Right renal pelvis (tissue), 4 donors: ENCODE results near the gene MANBA. TPM values are rescaled to one million over a fixed set of nuclear protein-coding genes. Genes with fewer than 3 reads are reported as not detected.
"Not testable (repeated sequence)": the region's sequence is repeated elsewhere in the genome, so short reads cannot be mapped to it uniquely, and the experiment has no call there.

ENCODE experiments used
- DNase-seq, 4 donors: peaks; one replicate each; pipeline ENCODE4 v3.0.0-alpha.2; 2013; ENCODE audit warnings: low read depth in 4 of 4, low spot score in 3 of 4, missing footprints in 1 of 4
- polyA plus RNA-seq, 4 donors: library from polyadenylated mRNA; unstranded; fragments of 120-200 nt; gene quantifications; one replicate each; pipeline ENCODE4 v1.2.1, GENCODE V29; 2013; ENCODE audit not compliant: insufficient read length in 4 of 4

MANBA gene
- polyA plus RNA-seq, 4 donors: 20.0 to 22.4 (median 21.7) TPM

GRCh38 chr4:102627831-102628523 is 132.8 kb downstream of the MANBA start:
- no peak for DNase-seq

- no peak for DNase-seq
Measured at GRCh38 chr4:102625232-102625930, 135.4 kb downstream of the MANBA start.

GRCh38 chr4:102624505-102624904 is 136.3 kb downstream of the MANBA start:
- no peak for DNase-seq

GRCh38 chr4:102623622-102624021 is 137.1 kb downstream of the MANBA start:
- no peak for DNase-seq

- peak in 1 of 4 donors; percentile 32 for DNase-seq
Measured at GRCh38 chr4:102620697-102621497, 139.9 kb downstream of the MANBA start.

- DNase-seq: not testable (repeated sequence)
Measured at GRCh38 chr4:102619776-102620631, 140.8 kb downstream of the MANBA start.

GRCh38 chr4:102619021-102619420 is 141.7 kb downstream of the MANBA start:
- not testable (repeated sequence) for DNase-seq

- no peak for DNase-seq
Measured at GRCh38 chr4:102616636-102617035, 144.1 kb downstream of the MANBA start.

- no peak for DNase-seq
Measured at GRCh38 chr4:102614801-102615200, 146.0 kb downstream of the MANBA start.

- DNase-seq: no peak
Measured at GRCh38 chr4:102612824-102613366, 147.9 kb downstream of the MANBA start.

- DNase-seq: no peak
Measured at GRCh38 chr4:102612210-102612609, 148.6 kb downstream of the MANBA start.

GRCh38 chr4:102610476-102610875 is 150.3 kb downstream of the MANBA start:
- no peak for DNase-seq

GRCh38 chr4:102610007-102610406 is 150.8 kb downstream of the MANBA start:
- DNase-seq: no peak

- DNase-seq: no peak
Measured at GRCh38 chr4:102608190-102608589, 152.6 kb downstream of the MANBA start.

- DNase-seq: no peak
Measured at GRCh38 chr4:102606846-102607450, 153.8 kb downstream of the MANBA start.

- no peak for DNase-seq
Measured at GRCh38 chr4:102606261-102606660, 154.5 kb downstream of the MANBA start.

GRCh38 chr4:102604222-102604940 is 156.4 kb downstream of the MANBA start:
- DNase-seq: no peak

GRCh38 chr4:102601586-102602227 is 159.1 kb downstream of the MANBA start:
- no peak for DNase-seq

- DNase-seq: no peak
Measured at GRCh38 chr4:102600689-102601088, 160.1 kb downstream of the MANBA start.
